ENCODE data around the gene MYBPH.

MYBPH gene

DNA sequence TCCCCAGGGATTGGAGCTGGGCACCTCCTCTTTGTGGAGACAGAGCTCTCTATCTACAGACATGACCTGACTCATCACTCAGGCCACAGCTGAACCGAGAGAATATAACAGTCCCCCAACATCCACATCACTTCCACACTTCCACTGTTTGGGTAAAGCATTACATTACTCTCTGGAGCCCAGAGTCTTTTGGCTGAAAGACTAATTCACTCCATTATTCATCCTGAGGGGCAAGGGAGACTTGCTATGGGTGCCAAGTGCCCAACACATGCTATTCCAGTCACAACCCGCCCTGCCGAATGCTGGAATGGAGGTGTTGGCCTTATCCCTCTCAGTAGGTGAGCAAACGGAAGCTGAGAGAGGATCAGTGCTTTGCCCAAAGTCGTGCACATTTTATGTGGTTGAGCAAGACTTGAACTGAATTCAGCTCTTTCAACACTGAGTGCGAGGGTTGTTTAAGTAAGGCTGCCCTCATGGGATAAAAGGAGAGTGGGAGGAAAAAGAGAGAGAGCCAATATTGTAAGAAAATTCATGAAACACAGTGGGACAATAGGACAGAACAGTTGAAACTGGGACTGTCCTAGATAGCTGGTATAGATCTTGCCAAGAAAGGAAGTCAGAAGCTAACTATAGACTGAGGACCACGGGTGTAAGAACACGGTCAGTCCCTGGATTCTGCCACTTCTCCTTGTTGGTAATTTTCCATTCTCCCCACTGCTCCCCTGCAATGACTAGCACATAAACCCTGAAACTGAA lies 24.4 kb upstream of the MYBPH start:
- no peak for DNase-seq

DNA sequence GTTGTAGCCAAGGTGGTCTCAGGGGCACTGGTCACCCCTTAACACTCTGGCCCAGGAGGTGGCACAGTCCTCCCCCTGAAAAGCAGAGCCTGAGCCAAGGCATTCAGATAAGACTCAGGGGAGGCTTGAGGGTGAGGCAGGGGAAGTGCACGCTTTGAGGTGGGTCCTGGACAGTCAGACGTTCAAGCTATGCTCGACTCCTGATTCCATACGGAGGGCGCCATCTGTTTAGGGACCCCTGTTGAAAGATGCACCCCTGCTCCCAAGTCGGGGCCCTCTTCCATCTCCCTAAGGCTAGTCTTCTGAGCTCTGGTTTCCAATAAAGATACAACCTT lies 23.8 kb upstream of the MYBPH start:
- no peak for DNase-seq

DNA sequence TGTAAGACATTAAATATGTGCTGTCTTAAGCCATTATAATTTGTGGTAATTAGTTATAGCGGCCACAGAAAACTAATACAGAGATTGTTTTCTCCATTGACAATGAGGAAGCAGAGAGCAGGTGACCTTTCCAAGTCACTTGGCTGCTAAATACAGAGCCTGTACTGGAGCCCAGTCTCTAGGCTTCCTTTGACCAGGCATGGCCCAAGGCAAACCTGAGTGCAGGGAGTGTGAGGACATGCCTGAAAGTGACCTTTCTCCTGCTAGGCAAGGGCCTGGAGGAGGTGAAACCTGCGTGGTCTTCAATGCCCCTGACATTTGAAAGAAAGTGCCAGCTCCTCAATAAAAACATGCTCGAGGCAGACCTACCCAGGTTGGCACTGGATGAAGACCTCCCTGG lies 23.4 kb upstream of the MYBPH start:
- no peak for DNase-seq

DNA sequence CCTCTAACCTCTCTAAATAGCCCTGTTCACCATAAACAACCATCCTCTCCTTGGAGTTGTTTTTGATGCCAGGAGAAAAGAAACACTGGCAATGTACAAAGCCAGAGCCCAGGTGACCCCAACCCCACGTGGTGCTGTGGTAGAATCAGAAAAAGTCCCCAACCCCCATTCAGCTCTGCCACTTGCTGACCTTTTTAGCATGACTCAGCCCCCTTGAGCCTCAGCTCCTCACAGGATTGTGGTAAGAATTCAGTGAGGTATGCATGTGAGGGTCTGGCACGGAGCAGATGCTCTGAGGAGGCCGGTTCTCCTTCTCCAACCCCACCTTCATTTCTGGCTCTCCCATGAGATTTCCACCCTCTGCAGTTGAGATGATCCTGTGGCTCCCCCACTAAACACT lies 22.0 kb upstream of the MYBPH start:
- peak; percentile 62 for DNase-seq

DNA sequence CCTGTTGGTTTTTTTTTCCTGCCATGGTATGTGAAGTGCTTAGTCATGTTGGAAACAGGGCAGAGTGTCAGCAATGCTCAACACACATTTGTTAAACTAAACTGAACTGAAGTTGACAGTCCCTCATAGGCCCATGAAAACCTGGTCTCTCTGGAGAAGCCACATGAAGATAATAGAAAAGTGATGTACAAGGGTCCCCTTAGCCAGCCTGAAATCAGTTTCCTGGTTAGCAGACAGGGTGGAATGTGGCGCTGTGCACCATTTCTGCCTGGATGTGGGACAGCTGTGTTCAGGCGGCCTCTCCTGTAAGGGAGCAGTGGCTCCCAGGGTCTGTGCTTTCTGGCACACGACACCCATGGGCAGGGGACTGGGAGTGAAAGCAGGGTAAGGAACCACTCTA lies 20.7 kb upstream of the MYBPH start:
- DNase-seq = no peak

DNA sequence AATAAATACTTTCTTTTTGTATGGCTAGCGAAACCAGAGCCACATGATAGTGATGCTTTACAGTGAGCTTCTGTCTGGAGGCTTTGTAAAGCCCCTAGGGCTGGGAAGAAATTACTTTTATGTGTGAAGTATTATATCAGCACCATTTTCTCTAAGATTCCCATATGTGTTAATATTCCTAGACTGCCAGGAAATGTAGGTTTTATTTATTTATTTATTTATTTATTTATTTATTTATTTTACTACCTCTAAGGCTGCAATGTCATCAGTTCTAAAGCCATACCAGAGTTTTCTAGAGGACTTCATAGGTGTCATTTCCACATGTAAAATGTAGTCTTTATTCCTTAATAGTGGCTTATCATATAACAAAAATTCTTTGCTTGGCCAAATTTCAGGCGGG lies 15.3 kb upstream of the MYBPH start:
- no peak for DNase-seq

DNA sequence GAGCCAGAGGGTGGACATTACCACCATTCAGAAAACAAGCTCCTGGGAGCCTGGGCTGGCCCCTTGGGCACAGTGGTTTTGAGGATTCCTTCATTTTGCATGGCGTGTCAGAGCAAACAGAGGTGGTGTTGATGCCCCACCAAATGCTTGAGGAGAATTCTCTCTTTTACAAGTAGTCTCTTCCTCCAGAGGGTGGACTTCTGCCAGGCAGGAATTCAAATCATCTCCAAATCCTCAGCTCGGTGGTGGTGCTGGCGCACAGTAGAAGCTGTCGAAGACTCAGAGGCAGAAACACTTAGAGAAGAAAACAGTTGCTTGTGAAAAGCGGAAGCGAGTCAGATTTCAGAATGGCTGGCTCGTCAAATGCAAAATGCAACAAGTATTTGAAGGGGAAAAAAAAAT lies 14.3 kb upstream of the MYBPH start:
- DNase-seq = peak; percentile 38

DNA sequence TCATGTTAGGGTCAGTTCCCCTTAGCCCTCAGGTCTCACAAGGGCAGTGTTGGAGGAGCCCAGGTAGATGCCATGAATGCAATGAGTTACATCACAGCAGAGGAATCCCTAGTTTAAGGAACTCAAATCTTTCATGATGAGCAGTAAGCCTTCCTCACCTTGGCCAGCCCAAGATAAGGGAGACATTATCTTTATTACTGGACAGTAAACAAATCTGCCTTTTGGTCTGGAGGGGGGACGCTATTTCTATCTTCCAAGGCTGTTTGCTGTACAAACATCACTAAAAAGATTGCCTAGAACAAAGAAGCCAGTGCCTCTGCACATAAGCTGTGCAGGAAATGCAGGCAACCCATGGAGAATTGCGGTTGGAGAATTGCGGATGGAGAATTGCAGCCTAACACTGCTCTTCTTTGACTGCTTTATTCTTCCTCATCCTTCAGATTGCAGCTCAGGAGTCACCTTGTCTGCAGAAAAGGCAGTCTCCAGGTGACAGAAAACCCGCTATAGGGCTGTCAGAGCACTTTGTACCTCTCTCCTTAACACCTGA lies 13.1 kb upstream of the MYBPH start:
- no peak for DNase-seq

DNA sequence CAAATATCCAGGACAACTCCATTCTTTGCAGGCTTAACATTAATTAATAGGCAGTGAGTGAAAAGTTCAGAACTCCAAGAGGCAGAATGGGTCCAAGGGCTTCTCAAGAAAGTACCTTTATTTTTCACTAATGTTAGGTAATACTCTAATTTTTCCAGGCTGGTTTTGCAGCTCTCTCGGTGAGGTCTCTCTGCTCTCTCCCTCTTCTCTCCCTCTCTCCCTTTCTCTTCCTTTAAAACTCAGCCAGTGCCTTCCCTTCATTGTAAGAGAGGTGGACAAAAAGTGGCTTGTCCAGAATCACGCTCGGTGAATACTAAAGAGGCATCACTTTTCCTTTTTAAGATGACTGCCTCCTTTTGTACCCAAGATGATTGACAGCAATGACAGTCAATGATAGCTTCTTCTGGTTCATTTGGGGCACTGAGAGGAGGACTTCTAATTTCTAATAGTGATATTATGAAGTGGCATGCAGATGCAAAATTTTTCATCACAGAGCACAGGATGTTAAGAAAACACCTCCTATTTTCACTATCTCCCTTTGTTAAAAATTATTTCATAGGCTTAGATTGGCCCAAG lies 12.2 kb upstream of the MYBPH start:
- DNase-seq = no peak

DNA sequence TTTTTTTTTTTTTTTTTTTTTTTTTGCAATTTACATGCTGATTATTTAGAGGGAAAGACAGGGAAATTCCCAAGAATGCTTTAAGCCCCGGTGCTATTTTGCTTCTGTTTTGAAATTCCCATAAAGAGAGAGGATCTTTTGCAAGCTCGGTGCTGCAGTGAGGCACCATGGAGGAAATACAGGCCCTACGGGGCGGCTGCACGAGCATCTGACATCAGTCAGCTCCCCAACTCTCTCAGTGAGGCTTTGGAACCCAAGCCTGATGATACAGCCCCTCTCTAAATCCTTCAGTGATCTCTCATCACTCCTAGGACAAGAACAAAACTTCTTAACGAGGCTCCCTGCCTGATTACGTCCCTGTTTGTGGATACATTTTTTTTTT lies 11.7 kb upstream of the MYBPH start:
- no peak for DNase-seq

DNA sequence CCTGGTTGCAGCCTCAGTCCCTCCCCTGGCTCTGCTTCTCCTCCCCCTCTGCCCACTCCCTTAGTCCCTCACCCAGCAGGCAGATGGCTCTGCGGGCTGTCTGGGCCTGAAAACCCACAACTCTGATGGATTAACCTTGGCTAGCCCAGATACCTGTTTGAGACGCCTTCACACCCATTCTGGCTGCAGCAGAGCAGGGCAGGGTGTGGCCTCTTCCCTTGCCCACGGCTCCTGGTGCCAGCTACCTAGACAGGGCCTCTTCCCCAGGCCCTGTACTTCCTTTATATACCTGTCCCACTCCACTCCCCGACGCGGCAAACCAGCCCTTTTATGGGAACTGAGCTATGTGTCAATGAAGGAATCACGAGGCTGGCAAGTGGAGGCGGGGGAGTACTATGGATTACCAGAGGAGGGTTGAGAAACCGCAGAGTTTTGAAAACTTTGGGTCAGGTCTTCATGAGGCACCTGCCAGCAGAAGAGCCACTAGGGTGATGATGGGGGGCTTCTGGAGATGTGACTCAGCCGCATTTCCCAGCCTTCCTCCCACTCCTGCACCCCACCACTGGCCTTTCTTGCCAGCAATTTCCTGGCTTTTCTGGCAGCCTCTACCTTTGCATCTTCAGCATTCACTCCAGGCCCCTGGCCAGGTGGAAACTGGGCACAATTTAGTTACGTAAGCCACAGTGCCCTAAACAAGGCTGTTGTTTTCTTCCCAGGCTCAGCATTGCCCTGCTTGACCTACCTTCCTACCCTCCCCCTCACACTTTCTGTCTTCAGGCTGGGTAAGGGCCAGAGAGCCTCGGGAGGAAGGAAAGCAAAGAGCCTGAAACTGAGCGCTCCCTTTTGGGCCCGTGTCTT lies 11.0 kb upstream of the MYBPH start, which contains the start of gene CHI3L1:
TSS of gene CHI3L1 (minus strand) at position 259 of the 858 bp plus-strand sequence. CDS start at position 178, 81 bp downstream.
- peak; percentile 91 for DNase-seq

DNA sequence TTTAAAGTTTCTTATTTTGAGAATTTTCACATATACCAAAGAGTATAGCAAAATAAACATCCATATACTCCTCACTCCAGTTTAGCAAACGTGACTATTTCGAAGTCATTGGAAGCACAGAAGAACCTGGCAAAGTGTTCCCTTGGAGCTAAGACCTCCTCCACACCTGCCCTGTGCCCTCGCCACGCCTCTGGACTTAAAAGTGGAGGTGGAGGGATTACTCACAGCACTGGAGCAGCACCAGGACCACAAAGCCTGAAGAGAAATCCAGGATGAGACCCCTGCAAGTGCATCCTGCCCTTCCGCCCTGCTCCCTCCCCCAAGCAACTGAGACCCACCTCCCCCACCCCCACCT lies 10.4 kb upstream of the MYBPH start:
- DNase-seq = no peak

DNA sequence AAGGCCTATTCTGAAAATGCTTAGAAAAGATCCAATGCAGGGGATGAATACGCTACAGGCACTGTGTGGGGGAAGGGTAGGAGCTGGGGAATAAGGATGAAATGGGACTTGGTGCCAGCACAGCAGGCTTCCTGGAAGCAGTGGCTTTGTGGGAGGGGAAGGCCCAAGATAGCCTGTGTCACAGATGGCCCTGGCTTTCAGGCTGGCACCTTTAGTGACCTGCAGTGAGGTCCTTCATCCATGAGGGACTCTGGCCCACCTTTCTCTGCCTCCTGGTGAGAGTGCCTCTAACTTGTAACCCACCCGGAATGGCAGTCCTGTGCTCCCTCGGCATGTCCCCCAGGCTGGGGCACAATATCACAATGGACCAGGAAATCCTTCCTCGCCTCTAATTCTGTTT lies 10.0 kb upstream of the MYBPH start:
- DNase-seq = no peak

DNA sequence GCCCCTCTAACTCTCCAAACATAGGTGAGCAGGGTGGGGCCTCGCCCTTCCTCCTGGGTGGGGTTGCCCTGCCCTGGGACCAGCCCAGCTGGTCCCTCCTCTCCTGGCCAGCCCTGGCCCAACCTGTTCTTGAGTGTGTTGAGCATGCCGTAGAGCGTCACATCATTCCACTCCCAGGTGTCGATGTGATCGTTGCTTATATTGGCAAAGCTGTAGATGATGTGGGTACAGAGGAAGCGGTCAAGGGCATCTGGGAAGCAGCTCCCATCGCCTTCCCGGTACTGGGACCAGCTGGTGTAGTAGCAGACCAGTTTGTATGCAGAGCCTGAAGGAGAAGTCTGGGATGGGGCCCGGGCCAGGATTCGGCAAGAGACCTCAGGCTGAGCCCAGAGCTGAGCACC lies 9.4 kb upstream of the MYBPH start:
- no peak for DNase-seq

DNA sequence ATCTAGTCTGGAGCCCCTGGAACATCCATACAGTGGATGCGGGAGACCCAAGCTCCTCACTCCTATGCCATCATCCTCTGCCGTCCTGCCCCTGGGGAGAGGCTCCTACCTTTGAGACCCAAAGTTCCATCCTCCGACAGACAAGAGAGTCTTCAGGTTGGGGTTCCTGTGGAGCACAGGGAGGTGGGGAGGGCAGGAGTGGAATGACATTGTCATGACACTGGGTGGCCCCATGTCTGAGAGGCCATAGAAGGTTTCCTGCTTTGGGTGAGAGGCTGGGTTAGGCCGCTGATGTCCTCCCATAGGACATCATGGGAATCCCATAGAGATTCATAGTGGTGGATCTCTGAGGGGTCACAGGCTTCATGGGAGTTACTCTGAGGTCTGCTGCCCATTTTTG lies 8.8 kb upstream of the MYBPH start:
- no peak for DNase-seq

DNA sequence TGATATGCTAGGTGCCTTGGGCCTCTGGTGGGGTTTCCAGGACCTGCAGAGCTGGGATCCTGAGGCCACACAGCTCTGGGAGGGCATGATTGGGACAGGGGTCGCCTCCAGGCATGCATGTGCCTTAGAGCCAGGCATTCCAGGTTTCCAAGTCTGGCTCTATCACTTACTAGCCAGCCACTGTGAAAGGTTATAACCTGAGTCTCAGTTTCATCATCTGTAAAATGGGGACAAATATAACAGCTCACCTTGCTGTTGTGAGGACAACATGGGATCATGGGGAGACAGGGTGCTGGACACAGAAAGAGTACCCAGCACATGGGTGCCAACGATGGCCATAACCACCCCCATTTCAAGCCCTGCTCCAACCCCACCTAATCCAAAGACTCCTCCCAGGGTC lies 8.2 kb upstream of the MYBPH start:
- DNase-seq = no peak

DNA sequence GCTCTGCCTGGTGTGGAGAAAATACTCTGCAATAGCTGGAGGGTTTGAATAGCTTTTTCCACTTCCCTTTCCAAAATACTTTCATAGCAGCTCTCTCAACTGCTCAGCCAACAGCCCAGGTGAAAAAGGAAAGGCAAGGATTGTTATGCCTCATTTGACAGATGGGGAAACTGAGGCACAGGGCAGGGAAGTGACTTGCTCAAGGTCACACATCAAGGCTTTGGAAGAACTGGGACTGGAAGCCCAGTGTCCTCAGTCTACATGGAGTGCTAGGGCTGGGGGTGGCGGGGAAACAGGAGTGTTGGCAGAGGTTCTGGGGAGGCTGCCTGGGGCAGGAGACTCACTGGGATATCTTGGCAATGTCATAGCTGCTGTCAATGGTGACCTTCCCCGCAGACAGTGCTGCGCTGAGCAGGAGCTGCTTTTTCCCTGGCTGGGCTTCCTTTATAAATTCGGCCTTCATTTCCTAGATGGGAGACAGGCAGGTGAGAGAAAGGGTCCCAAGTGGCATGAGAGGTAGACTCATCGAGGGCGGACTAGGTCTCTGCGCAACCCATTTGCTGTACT lies 6.8 kb upstream of the MYBPH start:
- no peak for DNase-seq

DNA sequence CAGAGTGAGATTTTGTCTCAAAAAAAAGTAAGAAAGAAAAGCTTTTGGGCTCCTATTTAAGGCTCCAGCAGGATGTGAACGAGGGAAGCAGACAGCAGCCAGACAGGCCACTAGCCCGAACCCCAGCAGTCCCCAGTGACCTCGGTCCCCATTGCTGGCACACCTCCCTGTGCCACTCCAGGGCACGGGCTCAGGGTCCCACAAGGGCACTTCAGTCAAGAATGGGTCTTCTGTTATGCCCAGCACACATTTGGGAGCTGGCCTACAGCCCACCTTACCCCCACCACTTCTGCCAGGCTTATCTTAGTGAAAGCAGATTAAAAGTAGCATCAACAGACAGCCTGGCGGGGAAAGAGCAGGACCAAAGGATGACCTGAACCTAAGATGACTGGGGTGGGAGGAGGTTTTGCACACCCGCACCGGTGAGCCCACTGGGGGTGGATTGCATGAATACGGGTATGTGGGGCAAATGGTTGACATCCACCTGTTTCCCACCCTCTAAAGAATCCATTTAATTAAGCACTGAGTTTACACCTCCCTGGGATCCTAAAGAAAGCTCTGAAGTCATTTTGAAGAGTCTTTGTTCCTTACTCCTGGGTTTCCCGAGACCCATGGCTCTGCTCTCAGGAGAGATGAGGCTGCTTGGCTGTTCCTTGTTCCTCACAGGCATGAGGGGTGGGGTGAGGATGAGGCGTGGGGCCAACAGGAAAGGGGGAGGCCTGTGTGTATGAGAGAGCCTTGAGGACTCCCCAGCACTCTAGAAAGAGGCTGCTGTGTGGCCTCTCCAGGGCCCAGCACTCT lies 6.2 kb upstream of the MYBPH start:
- DNase-seq = no peak

DNA sequence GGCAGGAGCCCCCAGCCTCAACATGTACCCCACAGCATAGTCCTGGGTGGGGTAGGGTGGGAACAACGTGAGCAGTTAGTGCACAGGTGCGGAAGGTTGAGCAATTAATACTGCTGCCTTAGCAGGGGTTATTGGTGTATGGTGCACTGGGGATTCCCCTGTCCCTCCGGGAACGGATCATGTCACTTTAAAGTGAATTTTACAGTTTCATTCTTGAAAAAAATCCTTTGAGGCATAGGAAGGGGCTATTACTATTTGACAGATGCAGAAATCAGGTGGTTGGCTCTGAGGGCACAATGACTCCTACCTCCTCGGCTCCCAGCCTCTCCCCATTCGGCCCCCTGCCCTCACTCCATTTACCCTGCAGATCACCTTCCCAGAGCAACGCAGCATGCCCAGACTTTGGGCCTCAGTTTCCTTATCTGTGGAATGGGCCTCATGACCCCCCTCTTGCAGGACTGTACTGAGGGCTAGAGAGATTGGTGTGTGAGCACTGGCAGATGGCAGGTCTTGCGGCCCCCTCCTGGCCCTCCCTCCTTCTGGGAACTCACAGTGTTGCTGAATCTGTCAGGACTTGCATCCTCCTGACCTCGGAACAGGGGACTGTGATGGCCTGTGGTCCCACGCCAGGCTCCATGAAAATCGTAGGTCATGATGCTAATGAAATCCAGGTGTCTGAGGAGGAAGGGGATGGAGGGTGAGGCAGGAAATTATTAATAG lies 5.1 kb upstream of the MYBPH start:
- no peak for DNase-seq

DNA sequence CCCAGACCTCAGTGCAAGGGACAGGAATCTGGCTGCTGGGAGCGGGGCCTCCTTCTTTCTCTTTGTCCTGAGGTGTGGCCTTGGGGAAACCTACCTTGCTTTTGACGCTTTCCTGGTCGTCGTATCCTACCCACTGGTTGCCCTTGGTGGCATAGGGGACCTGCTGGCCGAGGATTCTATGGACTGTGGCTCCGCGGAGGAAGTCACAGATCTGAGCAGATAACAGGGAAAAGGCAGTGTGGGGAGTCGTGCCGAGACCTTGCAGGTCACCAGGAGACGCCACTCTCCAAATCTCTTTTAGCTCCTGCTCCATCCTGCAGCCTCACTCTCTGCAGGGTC lies 4.0 kb upstream of the MYBPH start:
- no peak for DNase-seq

DNA sequence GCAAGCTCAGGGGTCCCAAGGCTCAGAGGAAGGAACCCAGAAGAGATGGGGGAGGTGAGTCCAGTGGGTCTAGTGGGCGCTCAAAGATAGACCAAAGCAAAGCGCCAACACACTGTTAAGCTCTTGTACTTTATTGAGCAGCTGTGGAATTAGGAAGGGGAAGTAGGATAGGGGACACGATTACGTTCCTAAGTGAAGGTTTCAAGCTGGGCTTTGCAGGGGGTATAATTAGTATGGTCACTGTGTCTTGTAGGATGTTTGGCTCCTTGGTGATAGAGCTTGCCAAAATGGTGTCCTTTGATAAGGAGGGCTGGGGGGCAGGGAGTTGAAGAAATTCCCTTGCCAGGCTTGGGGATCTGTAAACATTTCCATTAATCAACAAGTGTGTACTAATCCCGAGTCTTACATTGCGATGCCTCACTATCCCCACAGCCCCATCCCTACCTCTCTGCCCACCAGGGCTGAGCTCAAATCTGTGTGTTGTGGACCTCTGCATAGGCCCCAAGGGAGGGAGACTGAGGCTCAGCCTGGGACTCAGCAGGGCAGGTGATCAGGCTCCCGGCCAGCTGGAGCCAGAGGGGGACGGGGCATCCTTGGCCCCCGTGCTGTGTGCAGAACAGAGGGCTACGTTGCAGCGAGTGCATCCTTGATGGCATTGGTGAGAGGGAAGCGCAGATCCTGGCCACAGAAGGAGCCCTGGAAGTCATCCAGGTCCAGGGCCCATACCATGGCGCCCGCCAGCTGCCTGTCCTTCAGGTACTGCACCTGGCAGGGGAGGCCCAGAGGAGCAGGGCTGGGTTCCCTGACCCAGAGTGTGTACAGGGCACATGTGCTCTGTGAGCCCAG lies 3.4 kb upstream of the MYBPH start:
- DNase-seq = no peak
